ENCODE results near the gene ATG9B.

ATG9B gene

DNA sequence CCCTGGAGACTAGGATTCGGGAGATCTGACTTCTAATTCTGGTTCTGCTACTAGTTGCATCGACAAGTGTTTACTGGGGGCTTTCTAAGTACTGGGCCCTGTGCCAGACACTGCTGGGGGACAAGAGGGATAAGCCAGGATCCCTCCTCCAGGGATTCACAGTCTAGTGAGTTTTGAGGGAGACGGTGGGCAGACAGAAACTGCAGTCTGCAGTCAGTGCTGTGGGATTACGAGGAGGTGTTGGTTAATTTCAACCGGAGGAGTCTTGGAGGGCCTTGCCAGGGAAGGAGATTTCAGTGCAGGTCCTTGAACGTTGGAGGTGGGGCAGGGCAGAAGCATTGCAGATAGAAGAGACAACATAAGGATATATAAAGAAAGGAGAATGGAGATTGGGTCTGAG is 42.6 kb downstream of the ATG9B start:
- DNase-seq (ENCODE audit: low spot score): no peak

DNA sequence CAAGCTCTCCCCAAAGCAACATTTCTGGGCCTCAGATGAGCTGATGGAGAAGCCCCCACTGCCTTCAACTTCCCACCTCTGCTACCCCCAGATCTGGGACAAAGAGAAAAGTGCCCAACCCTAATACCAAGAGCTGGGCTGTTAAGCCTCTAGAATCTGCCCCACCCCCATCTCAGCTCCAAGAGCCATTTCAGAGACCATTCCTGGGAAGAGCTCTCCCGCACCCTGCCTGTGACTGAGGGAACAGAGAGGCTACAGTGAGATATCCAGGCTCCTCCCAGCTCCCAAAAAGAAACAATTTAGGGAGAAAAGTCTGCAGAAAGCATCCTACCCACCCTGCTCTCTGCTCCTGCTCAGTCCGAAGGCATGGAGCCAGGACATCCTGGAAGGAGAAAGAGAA is 43.6 kb downstream of the ATG9B start:
- DNase-seq (ENCODE audit: low spot score): no peak

DNA sequence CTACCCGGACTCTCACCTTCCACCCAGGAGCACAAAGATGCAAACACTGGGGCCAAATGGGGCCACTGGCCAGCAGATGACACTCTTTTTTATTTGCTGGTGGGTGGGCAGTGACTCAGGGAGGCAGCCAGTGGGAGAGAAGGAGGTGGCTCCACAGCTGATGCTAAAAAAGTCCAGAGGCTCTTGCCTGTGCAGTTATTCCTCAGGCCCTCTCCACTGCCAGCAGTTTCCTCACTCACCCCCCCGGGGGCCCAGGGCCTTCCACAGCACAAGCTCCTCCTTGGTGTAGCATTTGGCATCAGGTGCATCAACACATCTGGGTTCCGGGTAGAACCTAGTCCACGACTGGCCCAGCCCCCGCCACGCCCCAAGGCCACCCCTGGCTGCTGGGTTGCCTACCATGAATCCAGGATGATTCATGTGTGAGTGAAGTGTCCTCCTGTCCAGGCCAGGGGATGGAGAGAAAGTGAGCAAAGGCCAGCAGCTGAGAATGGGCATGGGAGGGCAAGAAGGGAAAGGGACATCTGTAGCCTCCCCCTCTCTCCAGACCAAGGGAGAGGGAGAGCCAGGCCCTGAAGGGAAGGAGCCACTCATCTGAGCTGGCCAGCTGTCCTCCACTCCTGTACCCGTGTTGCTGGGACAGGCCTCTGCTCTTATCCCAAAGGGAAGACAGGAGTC is 44.4 kb downstream of the ATG9B start:
- DNase-seq (ENCODE audit: low spot score): no peak

DNA sequence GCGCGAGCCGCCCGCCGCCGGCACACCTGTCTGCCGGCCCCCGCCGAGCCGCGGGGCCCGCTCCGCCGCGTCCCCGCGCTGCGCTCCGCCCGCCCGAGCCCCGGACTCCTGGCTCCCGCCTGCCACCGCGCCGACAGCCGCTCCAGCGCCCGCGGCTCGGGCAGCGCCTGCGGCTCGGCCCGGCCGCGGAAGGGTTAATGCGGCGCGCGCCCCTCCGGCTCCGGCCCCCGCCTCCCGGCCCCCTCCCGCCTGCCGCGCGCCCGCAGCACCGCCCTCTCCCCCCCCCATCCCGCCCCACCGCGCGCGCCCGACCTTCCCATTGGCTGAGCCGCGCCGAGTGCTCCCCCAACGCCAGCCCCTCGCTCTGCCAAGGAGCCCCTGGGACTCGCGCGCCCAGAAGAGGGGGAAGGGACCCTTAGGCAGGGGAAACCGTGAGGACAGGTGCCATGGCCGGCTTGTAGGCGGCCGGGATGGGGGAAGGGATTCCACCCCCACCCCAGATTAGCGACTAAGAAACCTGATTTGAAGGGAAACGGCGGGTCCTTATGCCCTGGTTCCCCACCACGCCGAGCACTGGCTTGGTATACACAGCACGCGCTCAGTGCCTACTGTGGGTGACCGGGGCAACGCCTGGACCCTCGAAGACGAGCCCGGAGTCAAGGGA is 46.0 kb downstream of the ATG9B start, which contains the start of gene KCNH2:
Gene KCNH2, minus strand, starts transcription at position 196 of the 664 bp plus-strand sequence. CDS start 408 bp downstream, outside the sequence.
- no peak for DNase-seq (ENCODE audit: low spot score)

DNA sequence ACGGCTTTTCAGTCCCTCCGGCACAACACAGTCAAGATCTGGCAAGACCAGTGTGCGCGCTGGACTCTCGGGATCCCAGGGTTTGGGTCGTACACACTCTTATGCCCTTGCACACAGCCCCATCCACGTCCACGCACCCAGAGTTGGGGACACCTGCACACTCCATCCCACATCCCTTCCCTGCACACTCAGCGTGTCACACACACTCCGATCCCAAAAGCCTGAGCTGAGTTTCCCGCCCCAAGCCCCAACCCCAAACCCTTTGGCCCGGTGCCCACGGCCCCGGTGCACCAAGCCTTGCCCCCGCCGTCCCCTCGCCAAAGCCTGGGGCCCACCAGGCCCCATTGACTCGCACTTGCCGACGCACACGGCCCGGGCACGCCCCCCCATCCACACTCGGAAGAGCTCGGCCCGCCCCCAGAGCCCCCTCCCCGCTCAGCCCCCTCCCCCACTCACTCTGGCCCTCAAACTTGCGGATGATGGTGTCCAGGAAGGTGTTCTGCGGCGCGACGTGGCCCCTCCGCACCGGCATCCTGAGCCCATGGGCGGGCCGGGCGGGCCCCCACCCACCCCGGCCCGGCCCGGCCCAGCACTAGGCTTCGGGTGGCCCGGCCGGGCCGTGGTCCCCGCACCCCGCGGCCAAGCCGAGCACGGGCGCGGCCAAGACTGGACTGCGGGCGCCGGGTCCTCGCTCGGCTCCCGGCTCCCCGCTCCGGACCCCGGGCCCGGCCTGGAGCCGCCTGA is 46.7 kb downstream of the ATG9B start:
- no peak for DNase-seq (ENCODE audit: low spot score)

DNA sequence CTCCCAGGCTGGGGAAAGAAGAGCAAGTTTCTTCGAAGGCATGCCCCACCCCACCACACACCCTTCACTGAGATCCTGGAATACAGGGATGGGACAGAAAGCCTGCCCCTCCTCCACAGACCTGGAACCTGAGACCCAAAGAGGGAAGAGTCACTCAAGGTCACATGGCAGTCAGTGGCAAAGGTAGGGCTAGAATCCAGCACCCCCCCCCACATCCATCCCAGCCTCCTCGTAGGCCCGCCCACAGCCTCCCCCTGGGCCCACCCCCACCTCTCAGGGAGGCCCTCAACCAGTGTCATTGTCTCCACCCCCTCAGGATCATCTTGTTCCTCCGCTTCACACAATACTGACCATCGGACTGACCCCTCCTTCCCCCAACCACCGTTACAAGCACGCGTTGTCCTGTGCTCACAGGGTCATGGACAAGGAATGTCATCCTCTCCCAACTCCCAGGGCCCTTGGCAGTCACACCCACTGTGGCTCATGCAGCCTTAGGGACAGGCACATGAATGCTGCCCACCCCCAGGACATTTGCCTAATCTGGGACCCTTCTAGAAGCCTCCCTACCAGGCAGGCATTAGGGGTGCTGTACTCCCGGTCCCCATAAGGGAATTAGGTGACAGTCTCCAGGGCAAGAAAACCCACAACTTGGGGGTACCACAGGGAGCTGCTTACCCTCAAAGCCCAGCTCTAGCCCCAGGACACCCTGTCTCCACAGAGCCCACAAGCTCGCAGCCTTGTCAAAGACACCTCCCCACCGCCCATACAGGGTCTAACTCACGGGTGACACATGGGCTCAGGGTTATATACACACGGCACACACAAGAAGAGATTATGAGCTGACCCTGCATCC is 47.5 kb downstream of the ATG9B start:
- DNase-seq (ENCODE audit: low spot score): no peak

DNA sequence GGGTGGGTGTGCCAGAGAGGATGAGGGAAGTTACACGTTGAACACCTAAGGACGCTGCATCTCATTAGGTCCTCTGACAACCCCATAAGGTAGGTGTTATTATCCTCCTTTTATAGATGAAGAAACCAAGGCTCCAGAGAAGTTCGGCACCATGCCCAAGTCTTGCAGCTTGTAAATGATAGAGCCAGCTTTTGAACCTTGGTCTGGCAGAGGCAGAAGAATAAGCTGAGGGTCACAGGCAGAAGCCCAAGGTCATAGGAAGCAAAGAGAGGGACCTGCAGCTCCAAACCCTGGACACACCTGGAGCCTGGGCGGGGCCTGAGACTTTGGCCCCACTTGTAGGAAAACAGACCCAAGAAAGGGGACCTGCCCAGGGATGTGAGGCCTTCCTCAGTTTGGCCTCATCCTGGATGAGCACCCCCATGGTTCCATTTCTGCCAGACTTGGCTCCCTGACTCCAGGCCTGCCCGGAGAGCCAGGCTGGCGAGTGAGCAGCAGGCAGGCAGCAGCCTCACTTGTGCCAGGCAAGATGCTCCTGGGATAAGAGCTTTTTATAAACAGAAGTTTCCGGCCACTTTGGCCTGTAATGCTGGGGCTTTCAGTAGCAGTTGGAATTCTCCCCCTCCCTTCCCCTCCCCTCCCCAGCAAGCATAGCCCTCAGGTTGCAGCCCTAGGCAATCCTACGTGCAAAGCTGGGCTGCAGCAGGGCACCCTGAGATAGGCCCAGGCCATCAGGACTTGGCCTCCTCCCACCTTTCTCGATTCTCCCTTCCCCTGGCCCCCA is 48.6 kb downstream of the ATG9B start:
- DNase-seq (ENCODE audit: low spot score): no peak

DNA sequence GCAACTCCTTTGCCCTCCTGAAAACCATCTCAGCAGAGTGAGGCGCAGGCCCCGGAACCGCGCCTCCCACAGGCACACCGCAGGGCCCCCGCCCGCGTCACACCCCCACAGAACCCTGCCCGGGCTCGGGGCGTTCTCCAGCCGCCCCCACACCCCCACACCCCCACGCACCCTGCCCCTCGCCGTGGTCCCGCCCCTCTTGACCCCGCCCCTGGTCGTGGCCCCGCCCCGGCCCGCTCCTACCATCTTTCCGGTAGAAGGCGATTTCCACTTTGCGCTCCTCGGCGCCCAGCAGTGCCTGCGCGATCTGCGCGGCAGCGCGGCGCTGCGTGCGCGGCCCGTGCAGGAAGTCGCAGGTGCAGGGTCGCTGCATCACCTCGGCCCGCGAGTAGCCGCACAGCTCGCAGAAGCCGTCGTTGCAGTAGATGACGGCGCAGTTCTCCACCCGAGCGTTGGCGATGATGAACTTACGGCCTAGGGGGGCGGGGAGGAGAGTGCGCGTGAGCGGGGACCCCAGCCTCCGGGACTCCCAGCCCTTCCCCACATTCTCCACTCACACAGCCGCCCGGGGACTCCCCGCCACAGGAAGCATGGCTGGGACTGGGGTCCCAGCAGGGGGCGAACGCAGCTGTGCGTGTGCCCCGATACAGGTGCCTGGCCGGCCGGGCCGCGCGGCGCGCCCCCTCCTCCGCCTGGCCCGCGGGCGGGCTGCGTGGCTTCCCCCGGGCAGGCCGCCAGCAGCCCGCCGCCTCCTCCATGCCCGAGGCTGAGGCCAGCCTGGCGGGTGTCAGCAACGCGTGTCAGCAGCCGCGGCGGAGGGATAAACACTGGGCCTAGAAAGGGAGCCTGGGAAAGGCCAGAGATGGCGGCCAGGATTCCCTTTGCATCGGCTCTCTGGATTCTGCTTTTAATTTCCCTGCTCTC is 49.6 kb downstream of the ATG9B start:
- peak; percentile 65 for DNase-seq (ENCODE audit: low spot score)

DNA sequence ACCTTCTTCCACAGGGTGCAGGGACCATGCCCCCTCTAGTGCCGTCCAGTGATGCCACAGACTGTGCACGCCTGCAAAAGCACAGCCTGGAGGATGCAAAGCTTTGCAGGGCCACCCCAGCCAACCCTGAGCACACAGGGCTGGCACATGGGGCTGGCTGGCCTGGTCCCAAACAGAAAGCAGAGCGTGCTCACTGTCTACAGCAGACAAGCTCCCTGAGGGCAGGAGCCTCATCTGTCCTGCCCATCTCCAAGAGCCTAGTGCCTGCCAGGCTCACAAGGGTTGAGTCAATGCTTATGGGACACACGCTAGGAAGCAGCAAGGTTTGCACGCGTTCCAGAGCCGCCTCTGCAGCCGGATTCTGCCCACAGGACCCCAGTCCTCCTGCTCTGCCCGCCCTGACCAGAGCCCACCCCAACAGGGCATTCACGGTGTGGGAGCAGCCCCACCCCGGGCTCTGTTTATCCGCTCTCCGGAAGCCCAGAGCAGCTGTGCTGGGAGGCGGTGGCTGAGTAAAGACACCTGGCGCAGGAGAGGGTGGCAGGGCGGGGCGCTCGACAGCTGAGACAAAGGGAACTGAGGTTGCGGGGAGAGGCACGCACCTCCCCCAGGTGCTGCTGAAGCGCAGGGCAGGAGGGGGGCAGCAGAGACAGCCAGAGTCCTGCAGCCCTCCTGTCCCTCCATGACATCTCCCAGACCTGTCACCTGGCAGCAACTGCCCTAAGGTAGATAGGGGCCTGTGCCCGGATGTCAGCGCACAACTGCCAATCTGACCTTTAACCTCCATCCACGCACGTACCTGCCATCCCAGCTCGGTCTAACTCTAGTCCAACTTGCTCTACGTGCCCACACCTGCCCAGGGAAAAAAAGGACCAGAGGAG is 50.5 kb downstream of the ATG9B start:
- DNase-seq (ENCODE audit: low spot score): no peak

DNA sequence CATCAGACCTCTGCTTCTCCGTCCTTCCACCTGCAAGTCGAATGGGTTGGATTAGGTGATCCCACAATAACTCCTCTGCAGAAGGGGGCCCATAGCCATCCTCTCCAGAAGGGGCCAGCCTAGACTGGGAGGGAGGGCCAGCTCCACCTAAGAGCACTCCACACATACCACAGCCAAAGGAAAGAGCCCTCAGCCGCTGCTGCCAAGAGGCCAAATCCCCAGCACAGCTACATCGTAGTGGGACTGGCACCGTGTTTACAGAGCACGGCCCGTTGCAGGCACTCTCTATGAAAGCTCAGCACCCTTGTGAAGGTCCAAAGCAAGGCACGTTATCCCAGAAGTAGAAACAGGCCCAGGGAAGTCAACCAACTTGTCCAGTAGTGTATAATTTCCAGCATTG is 51.6 kb downstream of the ATG9B start:
- DNase-seq (ENCODE audit: low spot score): no peak

DNA sequence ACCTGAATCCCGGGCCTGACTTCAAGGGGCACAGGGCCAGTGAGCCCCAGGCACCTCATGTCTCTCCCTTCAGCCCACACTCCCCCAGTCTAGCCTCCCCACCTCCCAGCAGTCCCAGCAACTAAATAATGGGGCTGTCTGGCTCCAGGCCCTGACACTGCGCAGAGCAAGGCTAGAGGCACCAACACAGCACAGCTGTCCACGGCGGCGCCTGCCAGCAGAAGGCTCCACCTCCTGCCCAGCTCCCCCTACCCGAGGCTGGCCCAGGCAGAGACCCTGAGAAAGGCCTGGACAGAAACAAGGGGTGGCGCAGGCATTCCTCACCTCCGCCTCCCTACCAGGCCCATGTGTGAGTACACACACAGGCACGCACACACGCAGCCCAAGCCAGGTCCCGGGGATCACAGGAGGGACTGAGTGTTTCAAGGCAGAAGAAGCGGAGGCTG is 52.2 kb downstream of the ATG9B start:
- peak; percentile 89 for DNase-seq (ENCODE audit: low spot score)

DNA sequence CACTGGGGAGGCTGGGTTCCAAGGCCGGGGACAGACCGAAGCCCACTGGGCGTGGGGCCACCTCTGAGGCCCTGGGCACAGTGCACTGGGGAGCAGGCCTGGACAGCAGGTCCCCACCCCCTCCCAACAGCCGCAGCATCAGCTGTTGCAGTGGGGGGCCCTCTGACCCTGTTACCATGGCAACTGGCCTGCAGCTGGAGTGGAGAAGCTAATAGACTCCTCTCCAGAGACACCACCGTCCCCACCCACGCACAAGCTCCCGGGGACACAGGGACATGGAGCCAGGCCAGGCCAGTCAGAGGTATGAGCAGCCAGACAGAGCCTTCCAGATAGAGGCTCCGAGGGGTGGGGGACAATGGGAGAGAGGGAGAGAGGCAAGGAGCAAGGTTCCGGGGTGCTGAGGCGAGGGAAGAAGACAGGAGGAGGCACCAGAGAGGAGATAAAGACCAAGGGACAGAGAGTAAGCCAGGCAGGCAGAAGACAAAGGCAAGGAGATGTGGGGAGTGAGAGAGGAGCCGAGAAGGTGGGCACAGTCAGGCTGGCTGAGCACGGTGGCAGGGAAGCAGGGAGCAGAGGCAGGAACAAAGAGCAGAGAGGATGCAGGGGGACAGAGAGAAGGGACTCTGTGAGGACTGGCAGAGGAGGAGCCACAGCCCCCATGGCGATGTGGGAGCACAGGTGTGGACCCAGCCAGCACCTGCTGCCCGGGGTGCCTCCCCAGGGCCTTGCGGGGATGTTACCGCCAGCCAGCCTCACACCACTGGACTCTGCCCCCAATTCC is 52.9 kb downstream of the ATG9B start:
- DNase-seq (ENCODE audit: low spot score): no peak

DNA sequence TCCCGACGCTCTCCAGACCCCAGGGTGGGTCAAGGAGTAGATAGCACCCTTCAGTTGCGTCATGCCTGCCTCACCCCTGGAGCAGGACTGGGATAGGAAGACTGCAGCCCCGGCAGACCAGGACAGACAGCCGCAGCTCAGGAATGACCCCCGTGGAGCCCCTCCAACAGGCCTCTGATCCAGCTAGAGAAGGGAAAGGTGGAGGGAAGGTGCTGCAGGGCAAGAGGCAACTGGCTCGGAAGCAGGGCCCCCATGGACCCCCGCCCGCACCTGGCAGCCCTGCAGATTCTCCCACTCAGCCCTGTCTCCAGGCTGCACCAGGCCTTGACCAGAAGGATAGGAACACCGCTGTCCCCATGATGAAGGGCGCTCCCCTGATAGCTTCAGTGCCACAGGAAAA is 53.9 kb downstream of the ATG9B start:
- no peak for DNase-seq (ENCODE audit: low spot score)

DNA sequence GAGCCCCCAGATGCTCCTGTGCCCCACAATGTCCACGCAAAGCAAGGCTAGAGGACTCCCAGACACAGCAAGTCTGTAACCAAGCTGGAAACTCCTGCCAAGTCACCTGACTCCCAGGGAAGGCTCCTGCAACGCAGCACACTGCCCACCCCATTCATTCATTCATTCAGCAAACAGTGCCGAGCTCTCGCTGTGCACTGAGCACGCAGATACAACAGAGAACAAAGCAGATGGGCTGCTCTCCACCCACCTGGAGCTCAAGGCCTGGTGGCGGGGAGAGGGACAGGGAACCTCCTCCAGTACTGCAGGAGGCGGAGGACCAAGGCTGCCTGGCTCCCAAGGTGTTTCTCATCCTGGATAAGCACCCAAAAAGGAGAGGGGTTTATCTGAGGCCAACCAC is 54.8 kb downstream of the ATG9B start:
- no peak for DNase-seq (ENCODE audit: low spot score)

DNA sequence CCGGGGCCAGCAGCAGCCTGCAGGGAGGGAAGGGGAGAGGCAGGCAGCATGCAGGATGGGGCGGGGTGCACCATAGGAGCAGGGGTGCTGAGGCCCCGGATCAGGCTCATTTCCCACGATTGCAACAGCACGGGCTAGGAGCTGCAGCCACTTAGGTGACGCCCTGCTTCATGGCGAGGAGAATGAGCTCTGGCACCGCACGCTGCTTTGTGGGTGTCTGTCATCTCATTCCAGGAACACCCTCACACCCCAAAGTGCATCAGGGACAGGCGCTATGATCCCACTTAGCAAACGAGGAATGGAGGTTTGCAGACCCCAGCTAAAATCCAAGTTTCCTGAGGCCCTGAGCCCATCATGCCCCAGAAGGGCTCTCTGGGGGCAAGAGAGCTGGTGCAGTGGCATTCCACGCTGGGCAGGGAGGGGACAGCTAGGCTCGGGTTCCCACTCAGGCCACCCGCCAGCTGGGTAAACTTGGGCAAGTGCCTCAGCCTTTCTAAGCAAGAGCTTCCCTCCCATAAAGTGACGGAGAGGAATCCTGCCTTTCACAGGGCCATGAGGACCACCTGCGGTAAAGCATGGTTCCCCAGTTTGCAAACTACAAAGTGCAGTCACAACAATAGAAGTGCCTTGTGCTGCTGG is 55.4 kb downstream of the ATG9B start:
- no peak for DNase-seq (ENCODE audit: low spot score)

DNA sequence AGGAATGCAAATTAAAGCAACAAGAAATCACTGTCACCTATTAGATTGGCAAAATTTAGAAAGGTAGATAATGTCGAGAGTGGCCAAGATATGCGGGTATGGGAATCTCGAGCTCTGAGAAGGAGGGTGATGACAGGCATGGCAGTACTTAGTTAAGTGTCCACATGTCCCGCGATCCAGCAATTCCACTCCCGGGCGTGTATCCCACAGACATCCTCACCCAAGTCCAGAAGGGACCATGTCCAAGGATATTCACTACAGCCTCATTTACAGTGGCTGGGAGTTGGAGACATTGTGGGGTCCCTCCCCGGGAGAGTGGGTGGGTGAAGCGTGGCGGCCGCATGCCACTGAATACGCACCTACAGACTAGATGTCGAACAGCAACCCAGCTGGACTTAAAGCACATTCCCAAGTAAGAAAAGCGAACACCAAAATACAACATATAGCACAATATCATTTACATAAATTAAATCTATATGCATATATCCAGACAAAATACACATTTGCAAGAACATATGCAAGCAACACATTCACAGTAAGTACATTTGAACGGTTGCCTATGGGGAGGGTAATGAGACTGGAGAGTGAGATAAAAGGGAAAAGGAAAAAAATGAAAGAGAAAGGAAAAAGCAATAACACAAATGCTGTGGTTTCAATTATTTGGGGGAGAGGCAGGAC is 56.1 kb downstream of the ATG9B start:
- no peak for DNase-seq (ENCODE audit: low spot score)

DNA sequence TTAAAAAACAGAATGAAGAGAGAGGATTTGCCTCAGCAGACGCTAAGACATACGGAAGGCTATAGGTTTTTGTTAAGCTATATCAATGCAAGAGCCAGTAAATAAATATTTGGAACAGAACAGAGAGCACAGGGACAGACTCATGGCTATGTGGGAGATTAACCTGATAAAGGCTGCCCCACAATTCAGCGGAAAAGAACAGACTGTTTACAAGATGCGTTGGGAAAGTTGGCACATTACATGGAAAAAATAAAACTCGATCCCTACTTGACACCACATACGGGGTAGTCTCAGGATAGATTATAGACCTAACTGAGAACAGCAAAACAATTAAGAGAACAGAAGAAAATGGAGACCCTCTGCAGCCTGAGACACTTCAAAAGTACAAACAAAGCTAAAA is 56.9 kb downstream of the ATG9B start:
- DNase-seq (ENCODE audit: low spot score): no peak

Data from globus pallidus (tissue), 1 donor.